NCI-H146 treated with DMSO at 0.1 percent for 48 hours (cell line): ENCODE data around the gene MTM1.

Source experiments
- DNase-seq: peaks from one replicate; lab custom pipeline; 2025; ENCODE audit not compliant: unreplicated experiment; lab: John Stamatoyannopoulos, UW

Gene MTM1

GRCh38 chrX:150568320-150569154, at the start of gene MTM1:
Gene MTM1 (plus strand): TSS chrX:150568621. CDS start chrX:150592615, 23,994 bp downstream.
- peak; percentile 78 for DNase-seq

GRCh38 chrX:150522494-150522893, 45.9 kb upstream of the MTM1 start:
- no peak for DNase-seq

GRCh38 chrX:150525061-150525919, 43.1 kb upstream of the MTM1 start:
- no peak for DNase-seq

- DNase-seq: no peak
These were observed 41.7 kb upstream of the MTM1 start for GRCh38 chrX:150526692-150527091.

- no peak for DNase-seq
These were observed 41.3 kb upstream of the MTM1 start for GRCh38 chrX:150527108-150527507.

- no peak for DNase-seq
These were observed 38.8 kb upstream of the MTM1 start for GRCh38 chrX:150529587-150529986.

- no peak for DNase-seq
These were observed 37.6 kb upstream of the MTM1 start for GRCh38 chrX:150530821-150531220.

GRCh38 chrX:150531467-150531866, 37.0 kb upstream of the MTM1 start:
- DNase-seq: no peak

- no peak for DNase-seq
These were observed 34.6 kb upstream of the MTM1 start for GRCh38 chrX:150533863-150534262.

- no peak for DNase-seq
These were observed 31.8 kb upstream of the MTM1 start for GRCh38 chrX:150536455-150537116.

GRCh38 chrX:150537851-150538250, 30.6 kb upstream of the MTM1 start:
- DNase-seq: no peak

- no peak for DNase-seq
These were observed 27.5 kb upstream of the MTM1 start for GRCh38 chrX:150540965-150541364.

GRCh38 chrX:150542846-150543229, 25.6 kb upstream of the MTM1 start:
- no peak for DNase-seq

- DNase-seq: no peak
These were observed 24.9 kb upstream of the MTM1 start for GRCh38 chrX:150543230-150544155.

GRCh38 chrX:150544222-150544787, 24.1 kb upstream of the MTM1 start:
- no peak for DNase-seq

GRCh38 chrX:150544835-150545770, 23.3 kb upstream of the MTM1 start:
- no peak for DNase-seq

- DNase-seq: no peak
These were observed 21.7 kb upstream of the MTM1 start for GRCh38 chrX:150546711-150547153.

- DNase-seq: no peak
These were observed 20.9 kb upstream of the MTM1 start for GRCh38 chrX:150547375-150548115.
